Activated CD8-positive, alpha-beta memory T cell treated with anti-CD3 and anti-CD28 coated beads, Interleukin-2, amount 50 U/mL, for 1 hour (primary cell): ENCODE measurements around the gene OR4E1.
"Not testable (repeated sequence)": the region's sequence is repeated elsewhere in the genome, so short reads cannot be mapped to it uniquely, and the experiment has no call there.

ENCODE experiments used
- DNase-seq: peaks from one replicate; pipeline ENCODE4 v3.0.0-alpha.2; 2020; ENCODE audit errors: extremely low read depth

OR4E1 gene

DNA sequence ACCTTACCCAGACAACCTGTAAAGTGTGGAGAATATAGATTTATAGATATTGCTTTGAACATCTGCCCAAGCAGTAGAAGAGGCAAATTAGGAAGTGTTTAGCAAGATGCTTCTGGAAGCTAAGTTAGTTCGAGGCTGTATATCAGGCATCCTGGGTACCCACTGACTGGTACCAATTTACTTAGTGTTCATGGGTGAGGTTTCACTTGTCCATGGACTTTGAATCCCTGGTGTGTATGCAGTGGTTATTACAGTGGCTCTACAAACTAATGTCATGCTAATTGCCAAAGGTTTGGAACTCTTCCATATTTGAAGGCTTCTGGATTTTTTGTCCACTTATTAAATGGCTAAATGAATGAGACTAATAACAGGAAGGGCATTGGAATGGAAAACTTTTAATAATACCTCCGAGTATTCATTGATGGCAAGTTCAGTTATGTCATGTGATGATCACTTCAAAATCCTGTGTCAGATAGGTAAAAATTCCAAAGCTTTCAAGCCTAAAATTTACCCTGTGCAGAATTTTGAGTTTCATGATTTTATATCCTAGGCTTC lies 20.2 kb downstream of the OR4E1 start, which contains the start of gene OR4E2:
TSS of gene OR4E2 (plus strand) at position 505 of the 555 bp plus-strand sequence. CDS start 11,248 bp downstream, outside the sequence.
- DNase-seq, result no peak

DNA sequence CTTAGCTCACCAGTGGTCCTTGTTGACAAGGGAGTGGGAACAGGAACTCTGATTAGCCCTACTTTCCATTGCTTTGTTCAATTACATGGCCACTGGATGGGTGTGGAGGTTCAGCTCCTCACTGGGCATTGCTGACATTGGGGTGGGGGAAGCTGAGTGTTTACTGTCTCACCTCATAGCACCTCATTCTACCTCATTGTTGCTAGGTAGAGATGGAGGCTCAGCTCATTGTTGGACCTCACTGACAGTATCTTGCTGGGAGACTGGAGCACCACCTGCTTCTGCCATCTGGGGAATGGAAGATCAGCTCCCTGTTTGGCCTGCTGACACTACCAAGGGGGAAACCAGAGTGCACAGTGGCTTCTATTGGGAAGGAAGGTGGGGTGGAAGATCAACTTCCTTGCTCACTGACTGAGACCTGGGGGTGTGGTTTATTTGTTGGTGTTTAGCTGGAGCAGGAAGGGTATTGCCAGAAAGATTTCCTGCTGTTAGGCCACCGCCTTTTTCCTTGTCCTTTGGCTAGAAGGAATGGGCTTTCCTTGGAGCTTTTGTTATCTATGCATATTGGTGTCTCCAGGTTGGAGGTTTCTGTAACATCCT lies 21.3 kb downstream of the OR4E1 start:
- no peak for DNase-seq

DNA sequence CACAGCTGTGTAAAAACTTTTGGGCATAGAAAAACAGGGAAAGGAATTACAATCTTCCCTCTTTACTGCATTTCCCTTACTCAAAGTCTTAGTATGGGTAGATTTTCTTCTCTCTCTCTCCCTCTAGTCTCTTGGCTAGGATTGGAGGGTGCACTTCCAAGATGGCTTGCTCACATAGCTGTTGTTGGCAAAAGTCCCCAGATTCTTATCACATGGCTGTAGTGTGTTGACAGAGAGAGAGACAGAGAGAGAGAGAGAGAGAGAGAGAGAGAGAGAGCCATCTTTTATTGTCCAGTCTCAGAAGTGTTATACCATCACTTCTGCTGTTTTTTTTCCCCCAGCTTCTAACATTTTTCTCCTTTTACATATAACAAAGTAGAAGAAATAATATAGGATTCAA lies 26.2 kb downstream of the OR4E1 start:
- no peak for DNase-seq

DNA sequence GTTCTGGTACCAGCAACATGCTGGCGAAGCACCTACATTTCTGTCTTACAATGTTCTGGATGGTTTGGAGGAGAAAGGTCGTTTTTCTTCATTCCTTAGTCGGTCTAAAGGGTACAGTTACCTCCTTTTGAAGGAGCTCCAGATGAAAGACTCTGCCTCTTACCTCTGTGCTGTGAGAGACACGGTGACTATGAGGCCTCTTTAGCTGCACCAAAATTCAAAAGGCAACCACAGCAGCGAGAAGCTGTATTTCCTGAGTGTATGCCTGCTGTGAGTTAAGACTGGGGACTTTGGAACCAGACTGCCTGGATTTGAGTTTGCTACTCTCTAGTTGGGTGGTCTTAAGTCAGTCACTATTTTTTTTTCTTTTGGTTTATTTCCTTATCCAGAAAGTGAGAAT lies 30.2 kb downstream of the OR4E1 start:
- DNase-seq, result no peak

DNA sequence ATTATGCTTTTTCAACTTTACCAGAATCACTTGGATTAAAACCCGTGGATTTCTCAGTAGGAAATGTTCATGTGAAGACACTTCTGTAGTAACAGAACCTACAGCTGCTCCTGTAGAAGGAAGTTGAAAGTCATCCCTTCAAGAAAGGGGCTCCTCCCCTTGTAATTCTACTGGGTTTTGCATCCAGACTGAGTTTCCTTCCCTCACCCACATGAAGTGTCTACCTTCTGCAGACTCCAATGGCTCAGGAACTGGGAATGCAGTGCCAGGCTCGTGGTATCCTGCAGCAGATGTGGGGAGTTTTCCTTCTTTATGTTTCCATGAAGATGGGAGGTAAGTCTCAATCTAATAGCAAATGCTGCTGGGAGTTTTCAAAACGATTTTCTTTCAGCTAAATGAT lies 30.9 kb downstream of the OR4E1 start:
- no peak for DNase-seq

DNA sequence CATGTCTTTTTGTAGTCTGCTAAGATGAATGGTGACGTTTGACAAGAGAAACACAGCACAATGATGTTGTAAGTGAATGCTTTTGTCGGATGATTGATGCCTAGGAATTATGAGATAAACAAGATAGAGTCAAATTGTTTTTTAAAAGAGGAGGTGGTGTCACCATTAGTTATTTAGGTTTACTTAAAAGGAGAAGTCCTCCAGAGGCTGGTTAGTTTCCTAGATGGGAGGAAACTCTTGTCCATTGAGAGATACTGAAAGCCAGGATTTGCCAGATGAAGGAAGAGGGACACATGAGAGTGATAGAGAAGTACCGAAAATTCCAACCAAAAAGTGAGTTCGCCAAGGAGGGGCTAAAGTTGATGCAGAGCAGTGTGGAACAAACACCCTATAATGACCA lies 38.8 kb downstream of the OR4E1 start, which contains the start of gene OR10G2:
TSS of gene OR10G2 (minus strand) at position 101 of the 400 bp plus-strand sequence. CDS start at position 3, 98 bp downstream.
- DNase-seq, result no peak

DNA sequence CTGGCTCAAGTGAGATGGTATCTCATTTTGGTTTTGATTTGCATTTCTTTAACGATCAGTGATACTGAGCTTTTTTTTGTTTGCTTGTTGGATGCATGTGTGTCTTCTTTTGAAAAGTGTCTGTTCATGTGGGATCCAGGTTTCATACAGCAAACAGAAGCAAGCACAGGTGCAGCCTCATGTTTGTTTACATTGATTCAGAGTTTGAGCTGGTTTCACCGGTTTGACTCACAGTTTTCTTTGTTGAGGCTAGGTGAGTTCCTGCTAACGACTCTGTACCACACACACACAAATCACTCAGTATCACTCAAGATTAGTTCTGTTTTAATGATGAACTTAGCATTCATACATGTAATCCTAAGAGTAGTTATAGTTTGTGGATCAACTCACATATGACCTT lies 42.5 kb downstream of the OR4E1 start:
- no peak for DNase-seq

DNA sequence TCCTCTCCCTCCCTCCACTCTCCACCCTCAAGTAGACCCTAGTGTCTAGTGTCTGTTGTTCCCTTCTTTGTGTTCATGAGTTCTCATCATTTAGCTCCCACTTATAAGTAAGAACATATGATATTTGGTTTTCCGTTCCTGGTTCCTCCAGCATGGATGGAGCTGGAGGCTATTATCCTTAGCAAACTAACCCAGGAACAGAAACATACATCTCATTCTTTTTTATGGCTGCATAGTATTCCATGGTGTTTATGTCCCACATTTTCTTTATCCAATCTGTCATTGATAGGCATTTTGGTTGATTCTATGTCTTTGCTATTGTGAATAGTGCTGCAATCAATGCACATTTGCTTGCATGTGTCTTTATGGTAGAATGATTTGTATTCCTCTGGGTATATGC lies 43.1 kb downstream of the OR4E1 start:
- not testable (repeated sequence) for DNase-seq

DNA sequence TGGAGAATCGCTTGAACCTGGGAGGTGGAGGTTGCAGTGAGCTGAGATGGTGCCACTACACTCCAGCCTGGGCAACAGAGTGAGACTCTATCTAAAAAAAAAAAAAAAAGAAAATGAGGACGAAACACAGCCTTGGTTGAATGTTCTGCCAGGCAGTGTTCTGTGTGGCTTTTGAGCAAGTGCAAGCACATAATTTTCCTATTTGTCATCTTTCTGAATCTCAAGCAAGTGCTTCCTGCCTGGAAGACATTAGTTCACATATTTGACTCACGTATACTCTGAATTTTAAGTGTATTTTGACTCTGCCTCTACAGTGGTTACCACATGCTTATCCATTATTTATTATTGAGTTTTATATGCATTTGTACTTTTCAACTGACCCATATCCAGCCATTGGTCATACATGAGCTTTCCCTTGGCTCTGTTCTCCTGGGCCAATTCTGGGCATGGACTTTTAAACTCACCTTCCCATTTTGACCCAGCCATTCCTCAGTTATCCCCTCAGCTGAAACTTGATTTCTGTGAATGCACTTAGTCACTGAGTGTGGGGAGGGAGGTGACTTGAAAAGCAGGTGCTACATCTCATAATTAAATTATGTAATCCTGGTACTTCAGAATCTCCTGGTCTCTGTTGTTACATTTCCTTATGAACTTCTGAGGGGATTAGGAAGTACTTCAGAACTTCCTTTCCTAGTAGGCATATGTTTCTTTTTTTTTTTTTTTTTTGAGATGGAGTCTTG lies 47.0 kb downstream of the OR4E1 start:
- DNase-seq, result no peak
